HT1080 (cell line): ENCODE results near the gene RGS3. TPM values are rescaled to one million over a fixed set of nuclear protein-coding genes. Genes with fewer than 3 reads are reported as not detected.

Source experiments
- DNase-seq: peaks from one replicate; pipeline ENCODE4 v3.0.0-alpha.2; 2015; ENCODE audit warnings: low read depth
- total RNA-seq: library from RNA; depleted of rRNA; stranded (reverse); fragments of >200 nt; shearing (Covaris generic); gene quantifications from 2 replicates; pipeline ENCODE4 v1.2.3, GENCODE V29; 2014

Gene RGS3
- total RNA-seq, 1 experiment from 2014 or later = 52.0 TPM

GRCh38 chr9:113464286-113464660, 746 bp downstream of the RGS3 start:
- DNase-seq = no peak

- no peak for DNase-seq
These were observed 2.1 kb downstream of the RGS3 start for GRCh38 chr9:113465599-113466140.

GRCh38 chr9:113467183-113467582, 3.7 kb downstream of the RGS3 start:
- no peak for DNase-seq

GRCh38 chr9:113468716-113469448, 5.4 kb downstream of the RGS3 start:
- no peak for DNase-seq

- no peak for DNase-seq
These were observed 7.6 kb downstream of the RGS3 start for GRCh38 chr9:113471143-113471542.

GRCh38 chr9:113471566-113471965, 8.0 kb downstream of the RGS3 start:
- no peak for DNase-seq

- no peak for DNase-seq
These were observed 8.7 kb downstream of the RGS3 start for GRCh38 chr9:113472199-113472598.

GRCh38 chr9:113474360-113475028, 11.0 kb downstream of the RGS3 start:
- no peak for DNase-seq

- DNase-seq = no peak
These were observed 11.5 kb downstream of the RGS3 start for GRCh38 chr9:113475031-113475430.

GRCh38 chr9:113475992-113476391, 12.5 kb downstream of the RGS3 start:
- no peak for DNase-seq

GRCh38 chr9:113476511-113476916, 13.0 kb downstream of the RGS3 start:
- no peak for DNase-seq

GRCh38 chr9:113477058-113477457, 13.5 kb downstream of the RGS3 start:
- DNase-seq = no peak

GRCh38 chr9:113477661-113478060, 14.1 kb downstream of the RGS3 start:
- DNase-seq = no peak

- DNase-seq = no peak
These were observed 15.7 kb downstream of the RGS3 start for GRCh38 chr9:113479174-113479621.

- no peak for DNase-seq
These were observed 17.1 kb downstream of the RGS3 start for GRCh38 chr9:113480612-113481011.

- no peak for DNase-seq
These were observed 17.8 kb downstream of the RGS3 start for GRCh38 chr9:113481176-113481787.

GRCh38 chr9:113482341-113482740, 18.8 kb downstream of the RGS3 start:
- DNase-seq = no peak

GRCh38 chr9:113482991-113483675, 19.6 kb downstream of the RGS3 start:
- no peak for DNase-seq

GRCh38 chr9:113483676-113484257, 20.2 kb downstream of the RGS3 start:
- no peak for DNase-seq

GRCh38 chr9:113484258-113484730, 20.8 kb downstream of the RGS3 start:
- no peak for DNase-seq

GRCh38 chr9:113485761-113486115, 22.2 kb downstream of the RGS3 start:
- DNase-seq = no peak
